Peyer's patch (tissue), 4 donors: ENCODE results near the gene PPP1R7. TPM values are rescaled to one million over a fixed set of nuclear protein-coding genes. Genes with fewer than 3 reads are reported as not detected.

ENCODE experiments used
- DNase-seq, 3 donors: peaks; one replicate each; pipeline ENCODE4 v3.0.0-alpha.2; 2017 to 2019
- H3K27ac ChIP-seq, 4 donors: fragments of 200-600 bp; sonication (generic); one replicate each; pipeline ENCODE4 v1.5.1; 2016 to 2019
- H3K27me3 ChIP-seq, 2 donors: fragments of 200-600 bp; sonication (generic); one replicate each; pipeline ENCODE4 v1.5.1; 2019
- H3K36me3 ChIP-seq, 3 donors: fragments of 200-600 bp; sonication (generic); one replicate each; pipeline ENCODE4 v1.5.1; 2016 to 2019
- H3K4me1 ChIP-seq, 4 donors: fragments of 200-600 bp; sonication (generic); one replicate each; pipeline ENCODE4 v1.5.1; 2016 to 2019
- H3K4me3 ChIP-seq, 4 donors: fragments of 200-600 bp; sonication (generic); 1 replicate in 3 of 4; 2 replicates in 1 of 4; pipeline ENCODE4 v1.5.1; 2016 to 2019; ENCODE audit warnings: mild to moderate bottlenecking in 1 of 4
- H3K9me3 ChIP-seq, 4 donors: fragments of 200-600 bp; sonication (generic); one replicate each; pipeline ENCODE4 v1.5.1; 2016 to 2019; ENCODE audit warnings: mild to moderate bottlenecking in 1 of 4
- POLR2A ChIP-seq, 2 donors: fragments of 450-650 bp; IDR thresholded peaks; one replicate each; pipeline ENCODE4 v1.5.1; 2017; ENCODE audit warnings: antibody characterized with exemption in 2 of 2, mild to moderate bottlenecking in 2 of 2, moderate library complexity in 2 of 2
- total RNA-seq, 4 donors: library from RNA; depleted of rRNA; stranded (reverse); fragments of >200 nt; gene quantifications; one replicate each; pipeline ENCODE4 v1.1.0, GENCODE V29; 2016
- TF ChIP-seq, protein P1 (sequence below), 6 experiments: fragments of 450-650 bp in 4 of 6; fragments of 200-600 bp in 2 of 6; sonication (generic) in 1 of 6; IDR thresholded peaks; one replicate each; pipeline ENCODE4 v1.5.1; 2017 to 2019; ENCODE audit warnings: antibody characterized with exemption in 6 of 6, mild to moderate bottlenecking in 3 of 6, moderate library complexity in 1 of 6

The PPP1R7 gene
- total RNA-seq, 4 donors from 2014 or later = 13.2 to 44.0 (median 28.1) TPM

DNA sequence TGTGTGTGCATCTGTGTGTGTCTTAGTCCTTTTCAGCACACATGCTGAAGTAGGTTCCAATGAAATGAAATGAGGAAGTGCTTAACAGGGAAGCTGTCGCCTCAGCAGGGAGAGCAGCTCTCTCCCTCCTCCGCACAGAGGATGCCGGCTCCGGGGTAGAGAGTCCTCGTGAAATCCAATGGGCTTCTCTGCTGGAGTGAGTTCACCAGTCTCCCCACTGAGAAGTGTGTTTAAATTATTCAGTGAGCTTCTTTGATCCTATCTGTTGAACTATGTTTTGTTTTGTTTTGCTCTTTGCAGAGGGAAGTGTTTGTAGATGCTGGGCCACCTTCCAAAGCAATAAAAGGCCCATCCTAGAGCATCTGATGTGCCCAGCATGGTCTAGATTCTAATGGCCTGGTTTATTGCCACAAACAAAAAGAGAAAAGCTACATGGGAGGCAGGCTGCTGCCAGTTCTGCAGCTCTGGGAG lies 6.7 kb downstream of the PPP1R7 start:
- H3K4me3 ChIP-seq = no peak overlapping the region
- H3K27ac ChIP-seq = no peak overlapping the region
- no peaks in the 10 kb centered on the region for H3K9me3 ChIP-seq
- no peak for DNase-seq
- TF ChIP-seq, protein P1, sequence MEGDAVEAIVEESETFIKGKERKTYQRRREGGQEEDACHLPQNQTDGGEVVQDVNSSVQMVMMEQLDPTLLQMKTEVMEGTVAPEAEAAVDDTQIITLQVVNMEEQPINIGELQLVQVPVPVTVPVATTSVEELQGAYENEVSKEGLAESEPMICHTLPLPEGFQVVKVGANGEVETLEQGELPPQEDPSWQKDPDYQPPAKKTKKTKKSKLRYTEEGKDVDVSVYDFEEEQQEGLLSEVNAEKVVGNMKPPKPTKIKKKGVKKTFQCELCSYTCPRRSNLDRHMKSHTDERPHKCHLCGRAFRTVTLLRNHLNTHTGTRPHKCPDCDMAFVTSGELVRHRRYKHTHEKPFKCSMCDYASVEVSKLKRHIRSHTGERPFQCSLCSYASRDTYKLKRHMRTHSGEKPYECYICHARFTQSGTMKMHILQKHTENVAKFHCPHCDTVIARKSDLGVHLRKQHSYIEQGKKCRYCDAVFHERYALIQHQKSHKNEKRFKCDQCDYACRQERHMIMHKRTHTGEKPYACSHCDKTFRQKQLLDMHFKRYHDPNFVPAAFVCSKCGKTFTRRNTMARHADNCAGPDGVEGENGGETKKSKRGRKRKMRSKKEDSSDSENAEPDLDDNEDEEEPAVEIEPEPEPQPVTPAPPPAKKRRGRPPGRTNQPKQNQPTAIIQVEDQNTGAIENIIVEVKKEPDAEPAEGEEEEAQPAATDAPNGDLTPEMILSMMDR (IDR thresholded peaks at IDR 0.05) = no peak
- no peak for TF ChIP-seq POLR2A (IDR thresholded peaks at IDR 0.05)
- peaks cover 0 to 35% (median 0%) of the 10 kb centered on the region in 3 donors for H3K36me3 ChIP-seq
- H3K4me1 ChIP-seq = no peaks in the 10 kb centered on the region
- H3K27me3 ChIP-seq = no peaks in the 10 kb centered on the region

DNA sequence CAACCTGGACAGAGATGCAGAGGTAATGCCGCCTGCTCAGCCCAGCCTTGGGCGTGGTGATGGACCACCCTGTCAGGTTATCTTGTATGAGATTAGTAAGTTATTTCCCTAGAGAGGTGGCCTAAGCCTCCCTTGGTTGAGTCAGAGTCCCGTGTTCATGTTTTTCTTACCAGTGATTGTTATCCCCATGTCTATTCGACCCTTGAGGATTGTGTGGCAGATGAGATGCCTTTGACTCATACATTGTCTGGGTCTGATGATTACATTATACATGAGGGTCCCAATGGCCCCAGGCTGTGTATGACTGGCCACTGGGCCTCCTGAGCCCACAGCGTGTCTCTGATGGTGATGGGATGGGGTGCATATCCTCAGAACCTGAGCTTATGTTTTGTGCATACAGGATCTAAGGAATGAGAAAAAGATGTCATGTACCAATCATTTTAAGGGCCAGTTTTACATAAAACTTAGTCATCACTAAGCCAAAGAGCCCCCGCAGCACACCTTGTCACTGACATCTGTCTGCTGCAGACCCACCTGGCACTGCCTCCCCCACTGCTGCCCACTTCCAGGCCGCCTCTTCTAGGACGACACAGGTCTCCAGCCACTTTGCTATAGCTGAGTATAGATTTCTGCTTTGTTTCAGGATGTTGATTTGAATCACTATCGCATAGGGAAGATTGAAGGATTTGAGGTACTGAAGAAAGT lies 7.7 kb downstream of the PPP1R7 start:
- peaks cover 0 to 35% (median 0%) of the 10 kb centered on the region in 3 donors for H3K36me3 ChIP-seq
- H3K4me3 ChIP-seq = no peak overlapping the region
- DNase-seq = no peak
- H3K4me1 ChIP-seq = no peaks in the 10 kb centered on the region
- H3K27me3 ChIP-seq = no peaks in the 10 kb centered on the region
- no peak overlapping the region for H3K27ac ChIP-seq
- TF ChIP-seq POLR2A (IDR thresholded peaks at IDR 0.05) = no peak
- TF ChIP-seq, protein P1 (IDR thresholded peaks at IDR 0.05) = no peak
- no peaks in the 10 kb centered on the region for H3K9me3 ChIP-seq

DNA sequence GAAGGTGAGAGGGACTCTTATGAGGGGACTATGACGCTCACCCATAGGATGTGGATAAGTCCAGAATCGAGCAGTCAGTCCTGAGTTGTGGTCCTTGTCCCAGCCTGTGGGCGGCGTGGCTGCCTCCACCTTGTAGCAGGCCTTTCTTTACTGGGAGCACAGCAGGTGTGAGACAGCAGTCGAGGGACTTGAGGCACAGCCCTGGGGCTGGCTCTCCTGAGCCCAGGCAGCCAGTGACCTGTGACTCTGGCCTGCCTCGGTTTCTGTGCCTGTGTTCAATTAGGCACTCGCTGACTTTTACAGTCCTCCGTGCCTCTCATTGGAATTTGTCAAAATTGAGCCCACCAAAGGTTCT lies 8.3 kb downstream of the PPP1R7 start:
- no peak for DNase-seq
- H3K9me3 ChIP-seq = no peaks in the 10 kb centered on the region
- TF ChIP-seq, protein P1 (IDR thresholded peaks at IDR 0.05) = no peak
- no peak for TF ChIP-seq POLR2A (IDR thresholded peaks at IDR 0.05)
- H3K27me3 ChIP-seq = no peaks in the 10 kb centered on the region
- H3K36me3 ChIP-seq = peaks cover 0 to 39% (median 0%) of the 10 kb centered on the region in 3 donors
- no peak overlapping the region for H3K27ac ChIP-seq
- H3K4me3 ChIP-seq = no peak overlapping the region
- no peaks in the 10 kb centered on the region for H3K4me1 ChIP-seq

DNA sequence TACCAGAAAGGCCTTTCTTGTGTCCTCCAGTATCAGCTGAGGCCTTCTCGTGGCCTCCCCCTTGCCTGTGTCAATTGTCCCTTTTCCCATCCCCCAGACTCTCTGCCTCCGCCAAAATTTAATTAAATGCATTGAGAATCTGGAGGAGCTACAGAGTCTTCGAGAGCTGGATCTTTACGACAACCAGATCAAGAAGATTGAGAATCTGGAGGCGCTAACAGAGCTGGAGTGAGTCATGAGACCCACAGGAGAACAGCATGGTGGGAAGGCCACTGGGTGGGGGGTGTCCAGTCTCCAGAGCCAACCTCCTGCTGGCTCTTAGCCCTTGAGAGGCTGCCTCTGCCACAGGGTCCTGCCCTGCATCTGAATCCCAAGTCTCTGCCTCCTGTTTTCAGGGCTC lies 8.8 kb downstream of the PPP1R7 start:
- Histone ChIP-seq H3K27me3 (no peaks in the 10 kb centered on the region), H3K4me1 (no peaks in the 10 kb centered on the region), H3K27ac (no peak overlapping the region), H3K36me3 (peaks cover 0 to 45% (median 0%) of the 10 kb centered on the region in 3 donors), H3K4me3 (no peak overlapping the region), H3K9me3 (no peaks in the 10 kb centered on the region)
- no peak for DNase-seq
- no peak for TF ChIP-seq POLR2A (IDR thresholded peaks at IDR 0.05)
- TF ChIP-seq, protein P1 (IDR thresholded peaks at IDR 0.05) = no peak

DNA sequence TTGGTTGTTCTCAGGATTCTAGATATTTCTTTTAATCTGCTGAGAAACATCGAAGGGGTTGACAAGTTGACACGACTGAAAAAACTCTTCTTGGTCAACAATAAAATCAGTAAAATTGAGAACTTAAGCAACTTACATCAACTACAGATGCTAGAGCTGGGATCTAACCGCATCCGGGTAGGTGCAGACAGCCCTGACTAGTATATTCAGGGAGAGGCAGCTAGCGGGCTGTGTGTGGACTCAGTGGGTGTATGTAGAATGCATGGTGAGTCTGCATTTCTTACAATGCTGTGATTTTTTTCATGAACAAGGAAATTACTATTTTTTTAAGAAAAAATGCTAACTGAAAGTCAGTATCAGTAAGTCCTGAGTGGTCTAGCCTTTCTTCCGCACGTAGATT lies 10.1 kb downstream of the PPP1R7 start:
- H3K4me3 ChIP-seq = no peak overlapping the region
- H3K27ac ChIP-seq = no peak overlapping the region
- no peaks in the 10 kb centered on the region for H3K27me3 ChIP-seq
- H3K4me1 ChIP-seq = no peaks in the 10 kb centered on the region
- no peak for DNase-seq
- peaks cover 0 to 57% (median 0%) of the 10 kb centered on the region in 3 donors for H3K36me3 ChIP-seq
- no peaks in the 10 kb centered on the region for H3K9me3 ChIP-seq
- TF ChIP-seq, protein P1 (IDR thresholded peaks at IDR 0.05) = no peak
- no peak for TF ChIP-seq POLR2A (IDR thresholded peaks at IDR 0.05)
